OCI-LY7 (cell line): ENCODE data around the gene SMC5.

Experiments used
- CTCF ChIP-seq: fragments of 200-600 bp; sonication (generic); conservative IDR thresholded peaks from 2 replicates; pipeline ENCODE4 v1.5.1; 2014; ENCODE audit warnings: mild to moderate bottlenecking, antibody characterized with exemption, low read length, moderate library complexity, mixed read lengths
- EZH2phosphoT487 ChIP-seq: fragments of 200-600 bp; sonication (generic); IDR thresholded peaks from 2 replicates; pipeline ENCODE4 v1.6.1; 2018; ENCODE audit warnings: low read depth, borderline replicate concordance, mild to moderate bottlenecking, mixed run types, antibody characterized with exemption, low read length, moderate library complexity, mixed read lengths

GRCh38 chr9:70250221-70250620 lies 8.6 kb upstream of the SMC5 start:
- TF ChIP-seq CTCF (no peak), EZH2phosphoT487 (no peak)
